Heart left ventricle (tissue), 13 donors: ENCODE data around the gene HOXD12.

Experiments
- POLR2A ChIP-seq, 2 donors: fragments of 450-650 bp; IDR thresholded peaks; one replicate each; pipeline ENCODE4 v1.6.1; 2017; ENCODE audit warnings: antibody characterized with exemption in 2 of 2, mild to moderate bottlenecking in 2 of 2, moderate library complexity in 2 of 2
- TF ChIP-seq, protein P1 (sequence below), 12 donors: fragments of 200-600 bp; sonication (generic) in 4 of 12; IDR thresholded peaks; one replicate each; pipeline versions ENCODE4 v1.5.0 to v1.8.0; 2018 to 2022; ENCODE audit warnings: antibody characterized with exemption in 12 of 12, mild to moderate bottlenecking in 5 of 12
- donor health status: ischemic (EF 13 %, LVEDD 7.1; RV severe dilation, severe dysfunction).
- donor health status: DM: no; HTN: yes; CAD: no.
- donor health status: DM: no; HTN: no; CAD: no.
- donor health status: ischemic (EF 25% LVEDD 6.9; RV normal size, moderate dysfunction).
- donor health status: ischemic (EF 25% LVEDD 5.7; RV mildly dilated, moderate dysfunction).
- donor health status: ischemic (EF 35%, LVEDD 5.7; RV mildly dilated, moderate dysfunction).
- donor health status: nonischemic (EF 11% LVEDD 7.7; RV severe dilation, severe dysfunction).
- donor health status: DM: yes; HTN: yes; CAD: no.
- donor health status: PGD.
- donor health status: ischemic (EF 29% LVEDD 5.4; RV normal size, mild dysfunction).
- donor health status: nonischemic (EF 23%, LVEDD 6.1; RV moderate dilation, normal function).

DNA sequence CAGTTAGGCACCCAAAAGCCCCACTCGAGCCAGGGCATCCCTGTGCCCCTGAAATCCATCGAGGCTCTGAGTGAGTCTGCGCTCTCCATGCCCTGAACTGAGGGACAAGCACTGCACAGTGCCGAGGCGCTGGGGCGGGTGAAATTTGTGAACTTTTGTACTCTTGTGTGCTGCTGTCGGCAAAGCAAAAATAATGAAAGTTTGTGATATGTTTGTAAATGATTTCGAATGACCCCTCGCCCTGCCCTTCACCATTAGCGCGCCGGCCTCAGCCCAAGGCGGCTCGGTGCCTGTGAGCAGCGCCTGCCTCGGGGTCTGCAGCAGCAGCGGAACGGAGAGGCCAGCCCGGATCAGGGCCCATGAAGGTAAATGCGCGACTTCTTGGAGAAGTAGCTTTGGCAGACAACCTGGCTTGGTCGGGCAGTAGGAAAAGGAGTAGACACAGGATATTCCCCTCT, 49.9 kb downstream of the HOXD12 start:
- TF ChIP-seq POLR2A (IDR thresholded peaks at IDR 0.05) = no peak
- TF ChIP-seq, protein P1, sequence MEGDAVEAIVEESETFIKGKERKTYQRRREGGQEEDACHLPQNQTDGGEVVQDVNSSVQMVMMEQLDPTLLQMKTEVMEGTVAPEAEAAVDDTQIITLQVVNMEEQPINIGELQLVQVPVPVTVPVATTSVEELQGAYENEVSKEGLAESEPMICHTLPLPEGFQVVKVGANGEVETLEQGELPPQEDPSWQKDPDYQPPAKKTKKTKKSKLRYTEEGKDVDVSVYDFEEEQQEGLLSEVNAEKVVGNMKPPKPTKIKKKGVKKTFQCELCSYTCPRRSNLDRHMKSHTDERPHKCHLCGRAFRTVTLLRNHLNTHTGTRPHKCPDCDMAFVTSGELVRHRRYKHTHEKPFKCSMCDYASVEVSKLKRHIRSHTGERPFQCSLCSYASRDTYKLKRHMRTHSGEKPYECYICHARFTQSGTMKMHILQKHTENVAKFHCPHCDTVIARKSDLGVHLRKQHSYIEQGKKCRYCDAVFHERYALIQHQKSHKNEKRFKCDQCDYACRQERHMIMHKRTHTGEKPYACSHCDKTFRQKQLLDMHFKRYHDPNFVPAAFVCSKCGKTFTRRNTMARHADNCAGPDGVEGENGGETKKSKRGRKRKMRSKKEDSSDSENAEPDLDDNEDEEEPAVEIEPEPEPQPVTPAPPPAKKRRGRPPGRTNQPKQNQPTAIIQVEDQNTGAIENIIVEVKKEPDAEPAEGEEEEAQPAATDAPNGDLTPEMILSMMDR (IDR thresholded peaks at IDR 0.05) = no peak
